ENCODE measurements around the gene FNIP1. TPM values are rescaled to one million over a fixed set of nuclear protein-coding genes. Genes with fewer than 3 reads are reported as not detected.

The FNIP1 gene
- total and polyA plus RNA-seq, 2 of the 13 experiments (the other 11 are each of a cell fraction or from before 2014, with no cell fraction given), result 10.9 to 29.3 TPM

- TF ChIP-seq ZNF3 (CRISPR knock-in tag; IDR thresholded peaks at IDR 0.05) (no peak), GATAD2A (CRISPR knock-in tag; IDR thresholded peaks at IDR 0.05) (peak; percentile 64), ZNF12 (CRISPR knock-in tag; IDR thresholded peaks at IDR 0.05) (peak; percentile 57), ZC3H13 (CRISPR knock-in tag; IDR thresholded peaks at IDR 0.05) (peak; percentile 93; the same call in 1 of the 2 replicates), ZFP90 (CRISPR knock-in tag; IDR thresholded peaks at IDR 0.05; ENCODE audit: borderline replicate concordance) (no peak; the same call in none of the 2 replicates), FLYWCH1 (CRISPR knock-in tag; IDR thresholded peaks at IDR 0.05) (no peak), ATF2 (CRISPR knock-in tag; IDR thresholded peaks at IDR 0.05) (peak; percentile 46; the same call in 1 of the 2 replicates), IRF9 (CRISPR knock-in tag; IDR thresholded peaks at IDR 0.05; ENCODE audit: borderline replicate concordance) (no peak), NFATC3 (CRISPR knock-in tag; IDR thresholded peaks at IDR 0.05) (no peak), MYC (CRISPR knock-in tag; IDR thresholded peaks at IDR 0.05; ENCODE audit: borderline replicate concordance) (peak; percentile 74), PRDM10 (CRISPR knock-in tag; IDR thresholded peaks at IDR 0.05; ENCODE audit: low read depth) (no peak), BATF2 (CRISPR knock-in tag; IDR thresholded peaks at IDR 0.05) (0 out of 2 replicates have a peak, but pooled peaks have one; percentile 60), ZNF282 (IDR thresholded peaks at IDR 0.05; ENCODE audit: partially characterized antibody) (no peak), ZSCAN9 (CRISPR knock-in tag; IDR thresholded peaks at IDR 0.05; ENCODE audit: borderline replicate concordance) (peak; percentile 48), PHF21A (CRISPR knock-in tag; IDR thresholded peaks at IDR 0.05) (no peak; the same call in none of the 2 replicates), SMARCE1 (IDR thresholded peaks at IDR 0.05; ENCODE audit: borderline replicate concordance) (no peak), HDAC2 (CRISPR knock-in tag; IDR thresholded peaks at IDR 0.05) (peak; percentile 39), MAZ (IDR thresholded peaks at IDR 0.05; ENCODE audit: borderline replicate concordance, low read depth, low read length) (peak; percentile 89), MAZ (CRISPR knock-in tag; IDR thresholded peaks at IDR 0.05; ENCODE audit: low read depth) (peak; percentile 95), RAD51 (IDR thresholded peaks at IDR 0.05; ENCODE audit: borderline replicate concordance) (peak; percentile 96), E2F2 (CRISPR knock-in tag; IDR thresholded peaks at IDR 0.05; ENCODE audit: borderline replicate concordance) (0 out of 2 replicates have a peak, but pooled peaks have one; percentile 28)
Measured at GRCh38 chr5:131796793-131797693, at the start of gene FNIP1 (continued).

Data from HepG2 (cell line).